ENCODE measurements around the gene TIGAR.

Gene TIGAR, protein sequence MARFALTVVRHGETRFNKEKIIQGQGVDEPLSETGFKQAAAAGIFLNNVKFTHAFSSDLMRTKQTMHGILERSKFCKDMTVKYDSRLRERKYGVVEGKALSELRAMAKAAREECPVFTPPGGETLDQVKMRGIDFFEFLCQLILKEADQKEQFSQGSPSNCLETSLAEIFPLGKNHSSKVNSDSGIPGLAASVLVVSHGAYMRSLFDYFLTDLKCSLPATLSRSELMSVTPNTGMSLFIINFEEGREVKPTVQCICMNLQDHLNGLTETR

DNA sequence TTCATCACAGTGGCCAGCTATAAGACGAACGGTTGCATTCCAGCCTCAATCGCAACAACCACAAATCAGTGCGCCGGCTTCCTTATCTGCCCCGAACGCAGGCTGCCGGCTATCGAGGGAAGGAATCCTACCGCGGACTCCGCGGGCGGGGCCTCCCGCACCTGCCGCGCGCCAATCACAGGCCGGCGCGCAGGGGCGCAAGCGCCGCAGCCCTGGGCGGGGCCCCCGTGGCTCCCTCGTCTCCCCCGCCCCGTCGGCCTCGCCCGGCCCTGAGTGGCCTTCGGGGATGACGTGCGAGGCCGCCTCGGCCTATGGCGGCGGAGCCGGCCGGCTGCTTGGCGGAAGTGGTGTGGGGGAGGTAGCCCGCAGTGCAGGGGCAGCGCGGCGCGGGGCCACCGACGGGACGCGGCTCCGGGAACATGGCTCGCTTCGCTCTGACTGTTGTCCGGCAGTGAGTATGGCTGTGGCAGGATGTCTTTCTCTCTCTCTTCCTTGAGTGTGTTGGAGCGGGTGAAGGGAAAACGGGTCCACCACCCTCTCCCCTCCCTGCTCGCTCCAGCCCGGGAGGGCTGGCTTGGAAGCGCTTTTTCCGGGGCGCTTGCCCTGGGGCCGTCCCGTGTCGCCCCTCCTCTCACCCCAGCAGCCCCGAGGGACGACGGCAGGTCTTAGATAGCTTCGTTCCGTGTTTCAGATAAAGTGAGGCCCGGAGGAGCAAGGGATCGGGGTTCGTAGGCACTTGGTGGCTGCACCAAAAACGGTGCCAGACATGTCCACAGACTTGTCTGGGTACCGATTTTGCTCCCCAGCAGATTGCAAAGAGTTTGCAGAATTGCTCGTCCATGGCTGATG lies at the start of gene TIGAR:
TSS of gene TIGAR (plus strand) at position 361 of the 849 bp plus-strand sequence. CDS start at position 420, 59 bp downstream.
- peak; percentile 88 to 91 for DNase-seq

DNA sequence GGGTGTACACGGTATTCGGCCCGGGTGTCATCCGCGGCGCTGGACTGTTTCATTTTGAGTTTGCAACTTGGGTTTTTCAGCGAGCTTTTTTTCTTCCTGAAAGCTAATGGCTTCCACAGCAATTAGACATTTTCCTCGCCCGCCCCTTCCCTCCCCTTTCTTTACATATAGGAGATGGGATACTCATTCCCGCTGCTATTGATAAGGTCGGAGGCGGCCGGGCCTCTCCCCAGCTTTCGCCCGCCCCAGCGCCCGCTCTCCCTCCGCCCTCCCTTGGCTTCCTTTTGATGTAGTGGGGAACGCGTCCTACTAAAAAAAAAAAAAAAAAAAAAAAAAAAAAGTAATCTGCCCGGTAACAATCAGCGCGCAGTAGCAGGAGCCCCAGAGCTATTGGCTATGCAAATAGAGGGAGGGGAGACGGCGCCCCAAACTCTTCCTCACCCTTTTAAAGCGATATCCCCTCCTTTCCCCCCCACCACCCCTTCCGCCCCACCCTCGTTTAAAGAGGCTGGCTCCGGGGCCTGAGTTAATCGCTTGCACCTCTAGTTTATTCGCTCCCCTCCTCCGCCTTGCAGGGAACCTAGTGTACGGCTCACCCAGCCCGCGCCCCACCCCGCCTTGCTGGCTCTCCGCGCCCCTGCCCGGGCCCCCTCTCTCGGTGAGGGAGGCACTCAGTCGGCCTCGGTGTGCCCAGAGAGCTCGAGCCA lies 49.1 kb upstream of the TIGAR start:
- DNase-seq, result peak; percentile 72 to 82

DNA sequence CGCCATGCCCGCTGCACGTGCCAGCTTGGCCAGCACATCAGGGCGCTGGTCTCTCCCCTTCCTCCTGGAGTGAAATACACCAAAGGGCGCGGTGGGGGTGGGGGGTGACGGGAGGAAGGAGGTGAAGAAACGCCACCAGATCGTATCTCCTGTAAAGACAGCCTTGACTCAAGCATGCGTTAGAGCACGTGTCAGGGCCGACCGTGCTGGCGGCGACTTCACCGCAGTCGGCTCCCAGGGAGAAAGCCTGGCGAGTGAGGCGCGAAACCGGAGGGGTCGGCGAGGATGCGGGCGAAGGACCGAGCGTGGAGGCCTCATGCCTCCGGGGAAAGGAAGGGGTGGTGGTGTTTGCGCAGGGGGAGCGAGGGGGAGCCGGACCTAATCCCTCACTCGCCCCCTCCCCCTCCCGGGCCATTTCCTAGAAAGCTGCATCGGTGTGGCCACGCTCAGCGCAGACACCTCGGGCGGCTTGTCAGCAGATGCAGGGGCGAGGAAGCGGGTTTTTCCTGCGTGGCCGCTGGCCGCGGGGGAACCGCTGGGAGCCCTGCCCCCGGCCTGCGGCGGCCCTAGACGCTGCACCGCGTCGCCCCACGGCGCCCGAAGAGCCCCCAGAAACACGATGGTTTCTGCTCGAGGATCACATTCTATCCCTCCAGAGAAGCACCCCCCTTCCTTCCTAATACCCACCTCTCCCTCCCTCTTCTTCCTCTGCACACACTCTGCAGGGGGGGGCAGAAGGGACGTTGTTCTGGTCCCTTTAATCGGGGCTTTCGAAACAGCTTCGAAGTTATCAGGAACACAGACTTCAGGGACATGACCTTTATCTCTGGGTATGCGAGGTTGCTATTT lies 48.4 kb upstream of the TIGAR start:
- DNase-seq, result peak; percentile 68 to 70

DNA sequence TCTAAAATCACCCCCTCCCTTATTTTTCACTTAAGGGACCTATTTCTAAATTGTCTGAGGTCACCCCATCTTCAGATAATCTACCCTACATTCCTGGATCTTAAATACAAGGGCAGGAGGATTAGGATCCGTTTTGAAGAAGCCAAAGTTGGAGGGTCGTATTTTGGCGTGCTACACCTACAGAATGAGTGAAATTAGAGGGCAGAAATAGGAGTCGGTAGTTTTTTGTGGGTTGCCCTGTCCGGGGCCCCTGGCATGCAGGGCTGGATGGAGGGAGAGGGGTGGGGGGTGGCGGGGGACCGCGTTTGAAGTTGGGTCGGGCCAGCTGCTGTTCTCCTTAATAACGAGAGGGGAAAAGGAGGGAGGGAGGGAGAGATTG lies 47.8 kb upstream of the TIGAR start:
- no peak for DNase-seq

DNA sequence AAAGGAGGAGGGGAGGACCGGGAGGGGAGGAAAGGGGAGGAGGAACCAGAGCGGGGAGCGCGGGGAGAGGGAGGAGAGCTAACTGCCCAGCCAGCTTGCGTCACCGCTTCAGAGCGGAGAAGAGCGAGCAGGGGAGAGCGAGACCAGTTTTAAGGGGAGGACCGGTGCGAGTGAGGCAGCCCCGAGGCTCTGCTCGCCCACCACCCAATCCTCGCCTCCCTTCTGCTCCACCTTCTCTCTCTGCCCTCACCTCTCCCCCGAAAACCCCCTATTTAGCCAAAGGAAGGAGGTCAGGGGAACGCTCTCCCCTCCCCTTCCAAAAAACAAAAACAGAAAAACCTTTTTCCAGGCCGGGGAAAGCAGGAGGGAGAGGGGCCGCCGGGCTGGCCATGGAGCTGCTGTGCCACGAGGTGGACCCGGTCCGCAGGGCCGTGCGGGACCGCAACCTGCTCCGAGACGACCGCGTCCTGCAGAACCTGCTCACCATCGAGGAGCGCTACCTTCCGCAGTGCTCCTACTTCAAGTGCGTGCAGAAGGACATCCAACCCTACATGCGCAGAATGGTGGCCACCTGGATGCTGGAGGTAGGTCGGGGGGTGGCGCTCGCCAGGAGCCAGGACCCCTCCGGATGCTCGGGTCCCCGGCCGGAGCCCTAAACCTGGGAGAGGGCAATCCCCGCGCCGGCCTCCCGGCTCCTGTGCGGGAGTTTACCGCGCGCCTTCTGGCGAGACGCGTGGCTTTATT lies 47.2 kb upstream of the TIGAR start, which contains the start of gene CCND2:
TSS of gene CCND2 (plus strand) at position 111 of the 744 bp plus-strand sequence. CDS start at position 390, 279 bp downstream.
- DNase-seq, result peak; percentile 60 to 61

DNA sequence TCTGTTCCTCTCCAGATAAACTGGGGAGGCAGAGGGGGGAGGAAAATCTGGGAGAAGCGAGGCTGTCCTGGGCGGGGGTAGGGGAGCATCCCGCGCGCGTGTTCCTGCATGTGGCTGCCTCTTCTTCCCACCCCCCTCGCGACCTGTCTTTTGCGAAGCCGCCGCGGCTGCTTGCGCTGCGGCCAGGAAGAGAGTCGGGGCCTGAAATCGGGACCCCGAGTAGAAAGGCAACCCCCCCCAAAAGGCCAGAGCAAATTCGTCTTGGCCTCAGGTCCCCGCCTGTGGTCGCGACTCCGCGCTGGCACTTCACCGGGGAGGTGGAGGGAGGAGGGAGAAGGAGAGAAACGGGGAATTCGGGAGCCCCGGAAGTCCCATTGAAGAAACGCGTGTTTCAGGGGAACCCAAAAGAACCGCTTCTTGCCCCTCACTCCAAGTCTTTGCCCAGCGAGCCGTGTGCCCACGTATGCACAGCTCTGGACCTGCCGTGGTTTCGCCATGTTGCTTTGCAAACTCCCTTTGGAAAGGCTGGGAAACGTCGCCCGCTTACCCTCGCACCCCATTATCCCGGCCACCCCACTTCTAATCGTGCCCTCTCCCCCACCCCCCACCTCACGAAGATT lies 46.5 kb upstream of the TIGAR start:
- no peak for DNase-seq

DNA sequence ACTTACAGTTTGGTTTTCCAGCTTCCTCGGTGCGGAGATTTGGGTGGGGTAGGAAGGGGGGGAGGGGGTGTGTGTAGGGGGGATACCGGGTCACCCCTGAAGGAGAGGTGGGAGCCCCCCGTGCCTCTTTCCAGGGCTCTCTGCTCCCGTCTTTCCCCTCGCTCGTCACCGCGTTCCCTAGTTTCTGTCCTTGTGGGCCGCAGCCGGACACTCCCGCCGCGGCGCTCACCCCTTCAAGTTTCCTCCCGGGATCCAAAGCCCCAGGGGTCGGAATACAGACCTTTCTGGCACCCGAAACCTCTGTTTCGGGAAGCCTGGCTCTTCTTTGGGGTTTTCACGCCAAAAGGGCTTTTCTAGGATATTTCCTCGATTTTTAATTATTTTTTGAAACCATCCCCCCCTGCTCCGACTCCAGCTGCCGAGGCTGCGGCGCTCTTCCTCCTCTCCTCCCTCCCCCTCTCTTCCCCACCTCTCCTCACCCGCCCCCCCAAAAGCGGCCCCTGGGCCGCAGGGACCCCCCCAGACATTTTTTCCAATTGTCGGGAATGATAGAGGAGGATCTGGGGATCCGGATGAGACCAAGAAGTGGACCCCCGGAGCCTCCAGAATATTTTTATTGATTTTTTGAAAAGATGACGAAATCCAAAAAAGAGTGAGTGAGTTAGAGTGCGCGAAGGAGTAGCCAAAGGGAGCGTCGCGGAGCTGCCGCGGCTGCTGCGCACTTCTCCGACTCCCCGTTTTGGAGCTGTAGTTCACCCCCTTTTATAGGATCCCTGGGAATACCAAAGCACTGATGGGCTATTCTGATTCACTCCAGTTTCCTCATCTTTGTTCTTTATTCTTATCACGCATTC lies 45.8 kb upstream of the TIGAR start:
- no peak for DNase-seq

DNA sequence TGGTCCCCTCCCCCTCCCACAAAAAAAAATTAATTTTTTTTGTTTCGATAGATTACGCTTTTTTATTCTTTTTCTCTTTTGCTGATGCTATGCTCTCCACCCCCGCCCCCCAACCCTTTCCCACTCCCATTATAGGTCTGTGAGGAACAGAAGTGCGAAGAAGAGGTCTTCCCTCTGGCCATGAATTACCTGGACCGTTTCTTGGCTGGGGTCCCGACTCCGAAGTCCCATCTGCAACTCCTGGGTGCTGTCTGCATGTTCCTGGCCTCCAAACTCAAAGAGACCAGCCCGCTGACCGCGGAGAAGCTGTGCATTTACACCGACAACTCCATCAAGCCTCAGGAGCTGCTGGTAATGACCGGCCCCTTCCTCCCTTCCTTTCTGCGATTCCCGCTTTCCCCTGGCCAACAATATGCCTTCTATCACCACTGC lies 45.1 kb upstream of the TIGAR start:
- DNase-seq, result no peak

DNA sequence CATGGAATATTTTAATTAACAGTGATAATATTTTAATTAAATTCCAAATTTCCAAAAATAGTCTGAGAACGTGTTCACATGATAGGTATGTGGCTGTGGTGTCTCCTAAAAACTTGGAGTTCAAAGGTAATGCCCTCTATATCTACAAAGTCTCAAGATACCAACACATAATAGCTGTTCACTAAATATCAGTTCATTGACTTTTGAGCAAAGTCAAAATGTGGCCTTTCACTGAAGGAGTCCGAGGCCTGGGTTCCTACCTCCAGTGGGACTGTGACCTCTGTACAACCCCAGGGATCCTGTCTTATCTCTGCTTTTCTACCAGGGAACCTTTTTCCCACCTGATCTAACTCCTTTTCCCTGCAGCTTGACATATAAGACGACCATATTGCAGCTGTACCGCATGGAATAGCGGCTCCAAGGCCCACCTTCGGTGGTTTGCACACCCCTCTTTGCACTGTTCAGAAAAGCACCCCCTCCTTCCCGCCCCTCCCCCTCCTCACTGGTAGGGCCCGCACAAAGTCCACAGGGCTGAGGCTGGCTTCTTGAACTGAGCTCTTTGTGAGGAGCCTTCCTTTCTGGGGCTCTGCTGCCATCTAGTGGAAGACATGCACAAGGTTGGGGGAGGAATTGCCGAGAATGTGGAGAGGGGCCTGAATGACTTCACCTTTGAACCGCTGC lies 44.3 kb upstream of the TIGAR start:
- peak; percentile 65 to 67 for DNase-seq

DNA sequence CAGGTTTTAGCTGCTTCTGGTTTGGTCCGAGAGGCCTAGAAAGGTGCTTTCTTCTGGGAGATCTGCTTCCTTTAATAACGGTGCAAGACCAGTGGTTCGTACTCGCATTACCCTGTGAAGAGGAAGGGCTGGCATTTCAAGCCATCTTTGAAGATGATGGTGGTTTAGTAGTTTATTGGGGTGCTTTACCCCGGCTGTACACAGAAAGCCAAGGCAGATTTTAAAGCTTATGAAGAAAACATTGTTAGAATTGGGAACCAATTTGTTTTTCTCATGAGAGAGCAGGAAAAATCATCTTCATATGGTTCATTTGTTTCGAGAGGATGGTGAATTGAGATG lies 43.8 kb upstream of the TIGAR start:
- DNase-seq, result no peak

DNA sequence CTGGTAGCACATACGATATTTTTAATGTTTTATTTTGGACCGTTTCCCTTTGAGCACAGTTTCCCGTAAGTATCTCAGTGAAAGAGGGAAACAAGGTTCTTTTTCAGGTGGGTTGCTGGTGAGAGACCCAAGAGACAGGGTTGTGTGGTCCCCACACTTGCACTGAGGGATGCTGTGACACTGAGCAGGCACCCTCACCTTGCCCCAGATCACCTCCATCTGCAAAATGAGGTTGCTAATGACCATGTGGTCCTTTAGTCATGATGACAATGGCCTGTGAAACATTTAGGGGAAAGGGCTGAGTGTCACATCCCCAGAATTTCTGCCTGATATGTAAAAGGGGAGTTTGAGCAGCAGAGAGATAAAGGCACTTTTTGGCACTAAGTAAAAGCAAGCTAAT lies 43.2 kb upstream of the TIGAR start:
- DNase-seq, result no peak

DNA sequence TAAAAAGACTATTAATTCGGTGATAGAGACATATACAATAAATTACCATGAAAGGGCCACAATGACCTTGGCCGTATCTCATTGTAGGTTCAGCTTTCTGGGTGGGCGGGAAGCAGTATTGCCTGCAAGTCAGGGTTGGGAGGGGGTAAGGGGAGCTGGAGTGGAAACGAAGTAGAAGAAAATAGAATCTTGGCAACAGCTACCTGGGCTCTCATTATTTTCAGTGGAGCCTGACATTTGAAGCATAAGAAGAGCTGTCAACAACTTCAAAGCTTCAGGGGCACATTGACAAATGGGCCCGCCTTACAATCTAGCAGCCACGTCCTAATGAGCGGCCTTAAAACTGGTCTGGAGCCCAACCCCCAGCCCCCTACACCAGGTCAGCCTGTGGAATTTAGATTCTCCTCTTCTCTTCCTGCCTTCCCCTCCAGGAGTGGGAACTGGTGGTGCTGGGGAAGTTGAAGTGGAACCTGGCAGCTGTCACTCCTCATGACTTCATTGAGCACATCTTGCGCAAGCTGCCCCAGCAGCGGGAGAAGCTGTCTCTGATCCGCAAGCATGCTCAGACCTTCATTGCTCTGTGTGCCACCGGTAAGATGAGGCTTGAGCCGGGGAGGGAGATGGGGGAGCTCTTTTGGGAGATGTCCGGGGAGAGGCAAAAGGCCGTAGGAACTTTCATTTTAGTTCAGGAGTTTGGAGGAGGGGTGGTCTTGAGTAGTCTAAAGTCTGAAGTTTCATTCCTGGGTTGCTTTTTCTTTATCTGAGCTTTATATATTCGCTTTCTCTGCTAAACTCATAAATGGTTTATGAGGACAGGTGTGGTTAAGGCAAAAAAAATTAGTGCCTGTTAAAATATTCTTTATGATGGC lies 42.5 kb upstream of the TIGAR start:
- peak; percentile 55 for DNase-seq

DNA sequence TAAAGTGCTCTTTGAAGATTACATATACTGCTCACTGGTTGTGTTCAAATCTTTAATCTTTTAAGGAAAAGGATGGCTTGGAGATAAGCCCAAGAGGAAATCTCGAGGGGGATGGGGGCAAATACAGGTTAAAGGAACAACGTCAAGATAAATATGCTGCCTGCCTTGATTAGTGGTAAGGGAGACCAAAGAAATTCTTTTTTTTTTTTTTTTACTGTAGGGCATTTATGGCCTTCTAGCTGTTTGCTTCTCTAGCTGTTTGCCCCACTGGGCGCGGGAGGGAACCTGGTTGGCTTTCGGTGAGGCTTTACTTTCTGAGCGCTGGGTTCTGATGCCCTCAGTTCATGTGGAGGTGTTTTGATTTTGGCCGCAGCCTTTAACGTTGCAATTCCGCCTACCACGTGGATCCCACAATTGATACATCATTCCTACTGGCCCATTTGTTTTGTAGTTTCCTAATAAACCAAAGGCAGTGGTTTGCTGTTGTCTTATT lies 41.8 kb upstream of the TIGAR start:
- no peak for DNase-seq

DNA sequence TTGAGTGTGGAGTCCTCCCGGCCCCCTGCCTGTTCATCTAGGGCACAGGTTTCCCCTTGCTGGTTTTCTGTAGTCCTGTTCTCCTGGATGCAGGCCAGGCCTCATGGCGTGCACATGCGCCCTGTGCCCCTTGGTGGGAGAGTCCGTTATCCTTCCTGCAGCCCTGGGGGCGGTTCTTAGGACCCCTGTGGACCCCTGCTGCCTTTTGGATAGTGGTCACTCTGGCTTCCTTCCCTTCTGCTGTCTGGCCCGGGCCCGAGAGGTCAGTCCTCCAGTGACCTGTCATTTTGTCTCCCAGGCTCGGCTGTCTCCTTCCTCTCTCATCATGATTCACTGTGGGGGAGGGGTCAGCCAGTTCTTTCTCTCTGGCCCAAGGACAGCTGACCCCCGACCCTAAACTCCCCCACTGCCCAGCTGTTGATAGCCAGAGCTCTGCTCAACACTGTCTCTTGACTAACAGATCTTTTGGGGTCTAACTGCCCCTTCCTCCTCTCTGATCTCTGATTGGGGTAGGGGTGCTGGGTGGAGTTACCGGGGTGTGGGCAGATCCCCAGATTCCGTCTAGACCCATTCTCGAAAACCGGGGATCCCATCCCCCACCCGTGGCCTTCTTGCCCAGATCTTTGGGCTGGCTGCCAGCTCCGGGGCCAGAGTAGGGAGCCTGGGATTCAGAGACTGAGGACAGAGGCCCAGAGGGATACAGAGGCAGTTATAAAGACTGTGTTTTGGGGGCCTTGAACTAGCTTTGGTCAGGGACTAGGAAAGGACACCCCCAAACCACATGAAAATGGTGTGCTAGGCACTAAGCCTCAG lies 40.5 kb upstream of the TIGAR start:
- DNase-seq, result no peak

DNA sequence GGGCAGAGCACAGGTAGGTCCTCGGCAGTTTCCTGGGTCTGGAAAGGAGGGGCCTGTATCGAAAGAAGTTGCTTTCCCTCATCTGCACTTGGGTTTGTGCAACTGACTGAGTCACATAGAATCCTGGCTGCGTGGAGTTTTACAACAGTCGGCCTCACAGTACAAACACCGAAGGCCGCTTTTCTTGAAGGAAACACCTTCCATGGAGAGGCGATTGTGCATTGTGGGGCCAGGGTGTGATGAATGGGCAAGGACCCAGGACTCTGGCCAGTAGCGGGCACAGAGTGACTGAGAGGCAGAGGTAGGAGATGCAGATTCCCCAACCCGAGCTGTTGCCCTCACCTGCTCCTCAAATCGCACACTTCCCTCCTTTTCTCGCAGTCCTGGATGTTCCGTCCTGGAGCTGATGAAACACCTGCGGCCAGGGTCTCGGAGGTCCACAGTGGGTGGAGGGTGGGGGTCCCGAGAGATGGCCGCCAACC lies 39.8 kb upstream of the TIGAR start:
- no peak for DNase-seq

DNA sequence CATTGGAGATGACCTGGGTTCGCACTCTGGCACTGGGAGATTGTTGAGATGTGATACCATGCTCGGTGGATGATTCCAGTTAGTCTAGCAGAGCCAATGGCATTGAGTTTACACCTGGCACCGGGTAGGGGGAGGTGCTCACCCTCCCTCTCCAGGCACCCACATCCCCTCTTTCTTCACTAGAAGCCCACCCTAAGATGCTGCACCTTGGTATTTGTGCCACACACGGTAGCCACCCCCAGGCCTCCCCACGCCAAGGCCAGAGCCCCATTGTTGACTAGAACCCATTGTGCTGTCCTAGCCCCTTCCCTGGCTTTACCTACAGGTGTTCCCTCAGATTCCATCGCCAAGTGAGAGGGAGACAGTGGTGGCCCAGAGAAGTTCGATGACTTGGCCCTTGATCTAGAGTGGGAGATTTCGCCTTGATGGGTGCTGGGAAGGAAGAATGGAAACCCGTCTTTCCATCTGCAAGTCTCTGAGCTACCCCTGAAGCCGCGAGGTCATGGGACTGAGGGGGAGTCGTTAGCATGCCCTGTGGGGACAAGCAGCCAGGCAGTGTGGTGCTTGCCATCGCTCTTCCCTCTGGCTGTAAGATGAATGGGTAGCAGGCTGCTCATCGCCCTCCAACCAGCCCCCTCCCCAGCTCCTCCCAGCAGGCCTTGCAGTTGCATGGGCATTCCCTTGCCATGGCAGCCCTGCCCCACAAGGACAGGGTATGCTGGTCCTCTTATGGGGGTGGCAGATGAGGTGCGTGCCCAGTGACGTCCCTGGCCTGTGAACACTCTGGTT lies 38.7 kb upstream of the TIGAR start:
- no peak for DNase-seq

Data from AML-193 (cell line).